Measurements from ENCODE around the gene MRPS30.
A peak's percentile ranks its signal among the peaks of the same experiment; 100 is the strongest.
"Not testable (repeated sequence)": the region's sequence is repeated elsewhere in the genome, so short reads cannot be mapped to it uniquely, and the experiment has no call there.

The MRPS30 gene

GRCh38 chr5:44792031-44792673 is 16.6 kb upstream of the MRPS30 start:
- H3K4me1 ChIP-seq (ENCODE audit: control insufficient read depth, low read depth, low read length) = not testable (repeated sequence)

GRCh38 chr5:44794371-44794770 is 14.4 kb upstream of the MRPS30 start:
- no peaks in the 10 kb centered on the region for H3K27me3 ChIP-seq (ENCODE audit: control insufficient read depth, insufficient read depth, low read length)
- no peak overlapping the region for H3K4me3 ChIP-seq (ENCODE audit: low read length)
- no peaks in the 10 kb centered on the region for H3K36me3 ChIP-seq (ENCODE audit: control insufficient read depth, low read depth, low read length)
- no peak overlapping the region for H3K9ac ChIP-seq (ENCODE audit: low read length)
- peaks cover 20% of the 10 kb centered on the region for H3K9me3 ChIP-seq (ENCODE audit: control insufficient read depth, low read depth, low read length)
- H3K4me1 ChIP-seq (ENCODE audit: control insufficient read depth, low read depth, low read length) = no peaks in the 10 kb centered on the region
- no peak overlapping the region for H3K27ac ChIP-seq (ENCODE audit: low read length)

More at GRCh38 chr5:44792031-44792673, 16.6 kb upstream of the MRPS30 start:
- peaks cover 25% of the 10 kb centered on the region for H3K9me3 ChIP-seq (ENCODE audit: control insufficient read depth, low read depth, low read length)
- not testable (repeated sequence) for H3K27ac ChIP-seq (ENCODE audit: low read length); H3K4me3 ChIP-seq (ENCODE audit: low read length); H3K9ac ChIP-seq (ENCODE audit: low read length); H3K36me3 ChIP-seq (ENCODE audit: control insufficient read depth, low read depth, low read length); H3K27me3 ChIP-seq (ENCODE audit: control insufficient read depth, insufficient read depth, low read length)

DNA sequence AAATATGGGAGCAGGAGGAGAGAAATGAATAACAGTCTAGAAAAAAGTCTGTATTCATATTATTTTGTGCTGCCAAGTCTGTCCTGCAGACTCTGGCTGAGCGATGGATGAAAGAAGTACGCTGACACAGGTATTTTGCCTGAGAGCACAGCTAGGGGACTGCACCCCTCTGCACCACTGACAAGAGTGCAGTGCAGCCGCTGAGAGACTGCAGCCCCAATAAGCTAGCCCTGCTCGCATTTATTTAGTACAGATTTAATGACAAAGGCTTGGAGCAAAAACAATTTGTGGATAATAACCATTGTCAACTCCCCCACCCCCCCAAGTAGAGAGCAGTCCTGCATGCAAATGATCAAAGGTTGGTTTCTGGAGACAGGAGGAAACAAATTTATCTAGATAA is 13.3 kb upstream of the MRPS30 start:
- Histone ChIP-seq H3K4me1 (ENCODE audit: control insufficient read depth, low read depth, low read length) (no peaks in the 10 kb centered on the region), H3K9me3 (ENCODE audit: control insufficient read depth, low read depth, low read length) (peaks cover 20% of the 10 kb centered on the region), H3K27me3 (ENCODE audit: control insufficient read depth, insufficient read depth, low read length) (no peaks in the 10 kb centered on the region), H3K4me3 (ENCODE audit: low read length) (no peak overlapping the region), H3K27ac (ENCODE audit: low read length) (no peak overlapping the region), H3K36me3 (ENCODE audit: control insufficient read depth, low read depth, low read length) (no peaks in the 10 kb centered on the region), H3K9ac (ENCODE audit: low read length) (no peak overlapping the region)

DNA sequence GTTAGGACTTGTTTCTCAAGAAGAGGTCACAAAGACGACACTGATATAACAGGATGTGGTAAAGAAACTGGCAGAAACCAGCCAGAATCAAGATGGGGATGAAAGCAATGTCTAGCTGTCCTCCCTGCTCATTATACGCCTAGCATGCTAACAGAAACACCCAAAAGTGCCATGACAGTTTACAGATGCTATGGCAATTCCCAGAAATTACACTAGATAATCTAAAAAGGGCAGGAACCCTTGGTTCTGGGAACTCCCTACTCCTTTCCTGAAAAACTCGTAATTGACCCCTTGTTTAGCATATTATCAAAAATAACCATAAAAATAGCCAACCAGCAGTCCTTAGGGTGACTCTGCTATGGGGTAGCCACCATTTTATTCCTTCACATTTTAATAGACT is 10.9 kb upstream of the MRPS30 start:
- H3K36me3 ChIP-seq (ENCODE audit: control insufficient read depth, low read depth, low read length) = no peaks in the 10 kb centered on the region
- no peak overlapping the region for H3K4me3 ChIP-seq (ENCODE audit: low read length)
- no peaks in the 10 kb centered on the region for H3K4me1 ChIP-seq (ENCODE audit: control insufficient read depth, low read depth, low read length)
- no peak overlapping the region for H3K27ac ChIP-seq (ENCODE audit: low read length)
- H3K27me3 ChIP-seq (ENCODE audit: control insufficient read depth, insufficient read depth, low read length) = no peaks in the 10 kb centered on the region
- H3K9me3 ChIP-seq (ENCODE audit: control insufficient read depth, low read depth, low read length) = peaks cover 17% of the 10 kb centered on the region
- H3K9ac ChIP-seq (ENCODE audit: low read length) = no peak overlapping the region

DNA sequence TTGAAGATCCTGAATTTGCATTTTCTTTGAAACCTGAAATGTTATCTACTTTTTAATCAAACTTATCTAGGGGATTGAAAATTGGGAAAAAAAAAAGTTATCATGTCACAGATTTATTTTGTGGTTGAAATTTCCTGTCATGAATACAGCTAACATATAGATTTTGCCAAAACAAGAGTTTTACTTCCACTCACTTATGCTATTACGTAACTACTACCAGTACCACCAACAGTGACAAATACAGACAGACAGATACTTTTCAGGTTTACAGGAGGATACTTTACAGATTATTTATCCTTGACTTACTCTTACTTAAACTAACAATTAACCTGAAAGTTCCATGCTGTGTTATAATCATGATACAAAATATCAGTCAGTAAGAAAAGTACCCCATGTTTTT is 6.8 kb upstream of the MRPS30 start:
- Histone ChIP-seq H3K36me3 (ENCODE audit: control insufficient read depth, low read depth, low read length) (no peaks in the 10 kb centered on the region), H3K4me3 (ENCODE audit: low read length) (no peak overlapping the region), H3K27ac (ENCODE audit: low read length) (no peak overlapping the region), H3K9me3 (ENCODE audit: control insufficient read depth, low read depth, low read length) (peaks cover 3% of the 10 kb centered on the region), H3K4me1 (ENCODE audit: control insufficient read depth, low read depth, low read length) (no peaks in the 10 kb centered on the region), H3K9ac (ENCODE audit: low read length) (no peak overlapping the region), H3K27me3 (ENCODE audit: control insufficient read depth, insufficient read depth, low read length) (no peaks in the 10 kb centered on the region)

- peaks cover 9% of the 10 kb centered on the region for H3K36me3 ChIP-seq (ENCODE audit: control insufficient read depth, low read depth, low read length)
- peaks cover 8% of the 10 kb centered on the region for H3K4me1 ChIP-seq (ENCODE audit: control insufficient read depth, low read depth, low read length)
- H3K9me3 ChIP-seq (ENCODE audit: control insufficient read depth, low read depth, low read length) = no peaks in the 10 kb centered on the region
- no peak overlapping the region for H3K9ac ChIP-seq (ENCODE audit: low read length)
- no peaks in the 10 kb centered on the region for H3K27me3 ChIP-seq (ENCODE audit: control insufficient read depth, insufficient read depth, low read length)
- no peak overlapping the region for H3K27ac ChIP-seq (ENCODE audit: low read length)
- no peak overlapping the region for H3K4me3 ChIP-seq (ENCODE audit: low read length)
These were observed 2.1 kb upstream of the MRPS30 start for GRCh38 chr5:44806608-44807007.

DNA sequence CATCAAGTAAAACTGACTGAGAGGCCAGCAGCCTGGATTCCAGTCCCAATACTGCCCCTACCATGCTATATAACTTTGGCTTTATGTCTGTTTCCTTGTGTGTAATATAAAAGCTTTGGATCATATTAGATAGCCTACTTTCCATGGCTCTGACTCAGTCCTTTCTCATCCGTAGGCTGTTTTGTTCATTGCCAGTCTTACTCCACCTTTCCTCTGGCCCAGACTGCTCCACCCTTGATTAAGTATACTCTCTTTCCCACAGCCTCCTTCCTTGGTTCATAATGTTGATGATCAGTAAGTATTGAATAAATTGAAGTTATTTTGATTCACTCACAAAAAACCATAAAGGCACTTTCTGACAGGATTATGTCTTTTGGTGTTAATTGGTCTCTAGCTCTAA is 1.5 kb upstream of the MRPS30 start:
- Histone ChIP-seq H3K9ac (ENCODE audit: low read length) (no peak overlapping the region), H3K36me3 (ENCODE audit: control insufficient read depth, low read depth, low read length) (peaks cover 15% of the 10 kb centered on the region), H3K4me3 (ENCODE audit: low read length) (no peak overlapping the region), H3K27ac (ENCODE audit: low read length) (no peak overlapping the region), H3K27me3 (ENCODE audit: control insufficient read depth, insufficient read depth, low read length) (no peaks in the 10 kb centered on the region), H3K9me3 (ENCODE audit: control insufficient read depth, low read depth, low read length) (no peaks in the 10 kb centered on the region), H3K4me1 (ENCODE audit: control insufficient read depth, low read depth, low read length) (peaks cover 8% of the 10 kb centered on the region)

- peak overlapping the region; percentile 79 for H3K27ac ChIP-seq (ENCODE audit: low read length)
- H3K36me3 ChIP-seq (ENCODE audit: control insufficient read depth, low read depth, low read length) = peaks cover 35% of the 10 kb centered on the region
- no peaks in the 10 kb centered on the region for H3K27me3 ChIP-seq (ENCODE audit: control insufficient read depth, insufficient read depth, low read length)
These were observed 638 bp downstream of the MRPS30 start for GRCh38 chr5:44809215-44809955.

GRCh38 chr5:44809956-44810420 is 1.2 kb downstream of the MRPS30 start:
- Histone ChIP-seq H3K4me3 (ENCODE audit: low read length) (peak overlapping the region; percentile 99), H3K9ac (ENCODE audit: low read length) (peak overlapping the region; percentile 94), H3K4me1 (ENCODE audit: control insufficient read depth, low read depth, low read length) (peaks cover 8% of the 10 kb centered on the region), H3K36me3 (ENCODE audit: control insufficient read depth, low read depth, low read length) (peaks cover 41% of the 10 kb centered on the region), H3K9me3 (ENCODE audit: control insufficient read depth, low read depth, low read length) (no peaks in the 10 kb centered on the region), H3K27me3 (ENCODE audit: control insufficient read depth, insufficient read depth, low read length) (no peaks in the 10 kb centered on the region), H3K27ac (ENCODE audit: low read length) (peak overlapping the region; percentile 79)

More at GRCh38 chr5:44809215-44809955, 638 bp downstream of the MRPS30 start:
- Histone ChIP-seq H3K4me3 (ENCODE audit: low read length) (peak overlapping the region; percentile 99), H3K9me3 (ENCODE audit: control insufficient read depth, low read depth, low read length) (no peaks in the 10 kb centered on the region), H3K4me1 (ENCODE audit: control insufficient read depth, low read depth, low read length) (peaks cover 8% of the 10 kb centered on the region), H3K9ac (ENCODE audit: low read length) (peak overlapping the region; percentile 94)

DNA sequence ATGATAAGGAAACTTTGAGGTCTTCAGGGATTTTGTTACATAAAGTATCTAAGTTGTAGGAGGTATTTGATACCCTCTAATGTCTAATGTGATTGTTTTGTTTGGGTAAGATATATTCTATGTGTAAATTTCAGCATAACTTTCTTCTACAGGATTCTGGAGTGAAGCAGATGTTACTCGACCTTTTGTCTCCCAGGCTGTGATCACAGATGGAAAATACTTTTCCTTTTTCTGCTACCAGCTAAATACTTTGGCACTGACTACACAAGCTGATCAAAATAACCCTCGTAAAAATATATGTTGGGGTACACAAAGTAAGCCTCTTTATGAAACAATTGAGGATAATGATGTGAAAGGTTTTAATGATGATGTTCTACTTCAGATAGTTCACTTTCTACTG is 6.0 kb downstream of the MRPS30 start:
- Histone ChIP-seq H3K27ac (ENCODE audit: low read length) (no peak overlapping the region), H3K27me3 (ENCODE audit: control insufficient read depth, insufficient read depth, low read length) (no peaks in the 10 kb centered on the region), H3K36me3 (ENCODE audit: control insufficient read depth, low read depth, low read length) (peaks cover 83% of the 10 kb centered on the region), H3K4me1 (ENCODE audit: control insufficient read depth, low read depth, low read length) (peaks cover 8% of the 10 kb centered on the region), H3K9me3 (ENCODE audit: control insufficient read depth, low read depth, low read length) (no peaks in the 10 kb centered on the region), H3K4me3 (ENCODE audit: low read length) (no peak overlapping the region), H3K9ac (ENCODE audit: low read length) (no peak overlapping the region)

- Histone ChIP-seq H3K9ac (ENCODE audit: low read length) (no peak overlapping the region), H3K4me3 (ENCODE audit: low read length) (no peak overlapping the region), H3K4me1 (ENCODE audit: control insufficient read depth, low read depth, low read length) (no peaks in the 10 kb centered on the region), H3K9me3 (ENCODE audit: control insufficient read depth, low read depth, low read length) (no peaks in the 10 kb centered on the region), H3K36me3 (ENCODE audit: control insufficient read depth, low read depth, low read length) (peaks cover 44% of the 10 kb centered on the region), H3K27me3 (ENCODE audit: control insufficient read depth, insufficient read depth, low read length) (no peaks in the 10 kb centered on the region), H3K27ac (ENCODE audit: low read length) (no peak overlapping the region)
These were observed 12.4 kb downstream of the MRPS30 start for GRCh38 chr5:44821164-44821563.

- H3K27me3 ChIP-seq (ENCODE audit: control insufficient read depth, insufficient read depth, low read length); H3K9me3 ChIP-seq (ENCODE audit: control insufficient read depth, low read depth, low read length); H3K4me3 ChIP-seq (ENCODE audit: low read length); H3K4me1 ChIP-seq (ENCODE audit: control insufficient read depth, low read depth, low read length); H3K27ac ChIP-seq (ENCODE audit: low read length); H3K9ac ChIP-seq (ENCODE audit: low read length): not testable (repeated sequence)
- H3K36me3 ChIP-seq (ENCODE audit: control insufficient read depth, low read depth, low read length) = peaks cover 13% of the 10 kb centered on the region
These were observed 15.9 kb downstream of the MRPS30 start for GRCh38 chr5:44824662-44825061.
